PC-3 (cell line): ENCODE measurements around the gene DMBX1. TPM values are rescaled to one million over a fixed set of nuclear protein-coding genes. Genes with fewer than 3 reads are reported as not detected.
A peak's percentile ranks its signal among the peaks of the same experiment; 100 is the strongest.

Source experiments
- ATAC-seq: fragments of 200-7000 bp; cut with Tn5 transposase; 2 replicates; pipeline ENCODE4 v1.9.1; 2020; ENCODE audit warnings: mild to moderate bottlenecking, moderate library complexity
- BruUV-seq: library from RNA; stranded (reverse); fragments of 400-500 nt; replicated peaks from 2 replicates; lab custom pipeline; 2021; lab: Mats Ljungman, UMichigan
- CTCF ChIA-PET: fragments of 300-600 bp; sonication (Branson Sonifier 250); formaldehyde crosslinking; loops from one replicate; lab custom pipeline; 2022; ENCODE audit warnings: antibody characterized with exemption; lab: Charles Lee
- POLR2A ChIA-PET: fragments of 300-600 bp; sonication (Branson Sonifier 250); formaldehyde crosslinking; loops from one replicate; lab custom pipeline; 2022; ENCODE audit warnings: antibody characterized with exemption; ENCODE audit not compliant: unreplicated experiment; lab: Charles Lee
- DNase-seq: peaks from one replicate; pipeline ENCODE4 v3.0.0-alpha.2; 2015
- H2AFZ ChIP-seq: fragments of 300-600 bp; sonication (generic); 2 replicates; pipeline ENCODE4 v1.6.0; 2016; ENCODE audit warnings: antibody characterized with exemption, low read length
- H3F3A ChIP-seq: fragments of 300-600 bp; sonication (generic); one replicate; pipeline ENCODE4 v1.6.0; 2017; ENCODE audit warnings: antibody characterized with exemption, low read length, control low read depth, mild to moderate bottlenecking; ENCODE audit not compliant: unreplicated experiment
- H3K27ac ChIP-seq: fragments of 300-600 bp; sonication (generic); 2 replicates; pipeline ENCODE4 v1.5.1; 2016; ENCODE audit warnings: mild to moderate bottlenecking, low read length
- H3K27me3 ChIP-seq: fragments of 300-600 bp; sonication (generic); 2 replicates; pipeline ENCODE4 v1.6.1; 2016; ENCODE audit warnings: low read length, mixed read lengths
- H3K36me3 ChIP-seq: fragments of 300-600 bp; sonication (generic); 2 replicates; pipeline ENCODE4 v1.6.1; 2016; ENCODE audit warnings: low read depth, mixed run types, low read length, mixed read lengths
- H3K4me1 ChIP-seq: fragments of 300-600 bp; sonication (generic); 2 replicates; pipeline ENCODE4 v1.5.1; 2016; ENCODE audit warnings: low read length; ENCODE audit not compliant: insufficient read depth
- H3K4me2 ChIP-seq: fragments of 300-600 bp; sonication (generic); 2 replicates; pipeline ENCODE4 v1.6.0; 2016; ENCODE audit warnings: low read length
- H3K4me3 ChIP-seq: fragments of 300-600 bp; sonication (generic); 2 replicates; pipeline ENCODE4 v1.5.1; 2016; ENCODE audit warnings: mild to moderate bottlenecking, low read length, mixed read lengths
- H3K79me2 ChIP-seq: fragments of 300-600 bp; sonication (generic); 2 replicates; pipeline ENCODE4 v1.6.1; 2017; ENCODE audit warnings: low read length, mixed read lengths
- H3K9ac ChIP-seq: fragments of 300-600 bp; sonication (generic); 2 replicates; pipeline ENCODE4 v1.6.0; 2016; ENCODE audit warnings: mild to moderate bottlenecking, low read length
- H3K9me2 ChIP-seq: fragments of 300-600 bp; sonication (generic); replicated peaks from 2 replicates; pipeline ENCODE4 v1.6.1; 2016; ENCODE audit warnings: mixed run types, low read length, mixed read lengths
- H3K9me3 ChIP-seq: fragments of 300-600 bp; sonication (generic); 2 replicates; pipeline ENCODE4 v1.6.1; 2016; ENCODE audit warnings: low read length, mixed read lengths
- H4K20me1 ChIP-seq: fragments of 300-600 bp; sonication (generic); 2 replicates; pipeline ENCODE4 v1.6.1; 2016; ENCODE audit warnings: low read length, mixed read lengths
- CTCF ChIP-seq: fragments of 300-600 bp; sonication (generic); conservative IDR thresholded peaks from 2 replicates; pipeline ENCODE4 v1.5.1; 2017; ENCODE audit warnings: antibody characterized with exemption, low read depth, mild to moderate bottlenecking, low read length
- EZH2 ChIP-seq: fragments of 300-600 bp; sonication (generic); IDR thresholded peaks from one replicate; pipeline ENCODE4 v1.6.1; 2017; ENCODE audit warnings: antibody characterized with exemption, mild to moderate bottlenecking, low read length; ENCODE audit not compliant: unreplicated experiment
- EZH2phosphoT487 ChIP-seq: fragments of 300-600 bp; sonication (generic); IDR thresholded peaks from 2 replicates; pipeline ENCODE4 v1.6.1; 2018; ENCODE audit warnings: mild to moderate bottlenecking, antibody characterized with exemption, low read length, borderline replicate concordance
- intact Hi-C: fragments of 100-400 bp; cut with micrococcal nuclease; formaldehyde crosslinking; loops from 2 replicates; pipeline ENCODE4 v1.9.0; 2023
- total RNA-seq: library from RNA; depleted of rRNA; stranded (reverse); fragments of >200 nt; gene quantifications from 2 replicates; pipeline ENCODE4 v1.2.3, GENCODE V29; 2014

Gene DMBX1
- total RNA-seq, 1 experiment from 2014 or later, result 2.4 TPM

- Histone ChIP-seq H3K4me1 (peaks cover 60% of the 10 kb centered on the region), H4K20me1 (no peaks in the 10 kb centered on the region), H3K79me2 (no peaks in the 10 kb centered on the region), H3F3A (no peaks in the 10 kb centered on the region), H3K27me3 (no peaks in the 10 kb centered on the region), H3K4me2 (peak overlapping the region; percentile 71; the same call in 1 of the 2 replicates), H3K9me3 (no peaks in the 10 kb centered on the region), H3K4me3 (no peak overlapping the region), H3K36me3 (no peaks in the 10 kb centered on the region), H3K9me2 (no peaks in the 10 kb centered on the region), H2AFZ (no peak overlapping the region), H3K27ac (no peak overlapping the region), H3K9ac (no peak overlapping the region)
- no TSS peak for BruUV-seq
- no peak for ATAC-seq
- no peak for DNase-seq
- ChIA-PET CTCF (no interaction called here), POLR2A (no interaction called here)
- intact Hi-C loops, result loop anchor here (2.0 kb wide), 1 partner anchor 111 kb away; no protein-coding TSS in a partner anchor
- no peak for TF ChIP-seq EZH2
- TF ChIP-seq EZH2phosphoT487, result no peak
- no peak for TF ChIP-seq CTCF
Observed at GRCh38 chr1:46517932-46518498, 28.4 kb downstream of the DMBX1 start.

- no peaks in the 10 kb centered on the region for H3K27me3 ChIP-seq
- no peaks in the 10 kb centered on the region for H4K20me1 ChIP-seq
- H3K27ac ChIP-seq, result no peak overlapping the region
- TF ChIP-seq CTCF, result no peak
- TF ChIP-seq EZH2, result no peak
- no peak for TF ChIP-seq EZH2phosphoT487
- ATAC-seq (peak; percentile 14; the same call in 1 of the 2 replicates), DNase-seq (peak; percentile 58)
- no peak overlapping the region for H3K4me2 ChIP-seq
- H2AFZ ChIP-seq, result no peak overlapping the region
- CTCF ChIA-PET, result no interaction called here
- H3K9me3 ChIP-seq, result no peaks in the 10 kb centered on the region
- no peak overlapping the region for H3K4me3 ChIP-seq
- no peaks in the 10 kb centered on the region for H3F3A ChIP-seq
- intact Hi-C loops, result loop anchor here (2.0 kb wide), 1 partner anchor 112 kb away; no protein-coding TSS in a partner anchor
- BruUV-seq, result no TSS peak
- POLR2A ChIA-PET, result no interaction called here
- no peaks in the 10 kb centered on the region for H3K79me2 ChIP-seq
- no peaks in the 10 kb centered on the region for H3K9me2 ChIP-seq
- H3K9ac ChIP-seq, result no peak overlapping the region
- H3K4me1 ChIP-seq, result peaks cover 62% of the 10 kb centered on the region
- H3K36me3 ChIP-seq, result no peaks in the 10 kb centered on the region
Observed at GRCh38 chr1:46519209-46519608, 29.6 kb downstream of the DMBX1 start.

- intact Hi-C loops, result no loop called here
- H3K4me3 ChIP-seq, result no peak overlapping the region
- H3K9me3 ChIP-seq, result no peaks in the 10 kb centered on the region
- H3K36me3 ChIP-seq, result no peaks in the 10 kb centered on the region
- H3K27me3 ChIP-seq, result no peaks in the 10 kb centered on the region
- peak; percentile 87 for DNase-seq
- peak; percentile 60 for ATAC-seq
- H3K4me1 ChIP-seq, result peaks cover 62% of the 10 kb centered on the region
- H3K9ac ChIP-seq, result no peak overlapping the region
- H3F3A ChIP-seq, result no peaks in the 10 kb centered on the region
- H3K9me2 ChIP-seq, result no peaks in the 10 kb centered on the region
- BruUV-seq, result no TSS peak
- H3K27ac ChIP-seq, result peak overlapping the region; percentile 23
- H4K20me1 ChIP-seq, result no peaks in the 10 kb centered on the region
- ChIA-PET CTCF (no interaction called here), POLR2A (no interaction called here)
- H3K79me2 ChIP-seq, result no peaks in the 10 kb centered on the region
- peak overlapping the region; percentile 59 for H3K4me2 ChIP-seq
- peak overlapping the region; percentile 61 for H2AFZ ChIP-seq
- TF ChIP-seq EZH2 (no peak), CTCF (no peak), EZH2phosphoT487 (no peak)
Observed at GRCh38 chr1:46520063-46520911, 30.7 kb downstream of the DMBX1 start.
